Activated CD8-positive, alpha-beta T cell treated with anti-CD3 and anti-CD28 coated beads, Interleukin-2, amount 10 ng/mL, durations not matched to agents 7 days and 5 days (primary cell): ENCODE results near the gene KRTAP21-3. TPM values are rescaled to one million over a fixed set of nuclear protein-coding genes. Genes with fewer than 3 reads are reported as not detected.

ENCODE experiments used
- total RNA-seq, 2 experiments: library from RNA; stranded (reverse); gene quantifications; one replicate each; pipeline ENCODE4 v1.2.3, GENCODE V29; 2021

Gene KRTAP21-3
- total RNA-seq, 2 experiments from 2014 or later: not detected

Other genes starting within 250 kb of the KRTAP21-3 start
- not detected for gene KRTAP19-1, start 238.4 kb downstream of the KRTAP21-3 start, total RNA-seq
- not detected for gene KRTAP19-2, start 231.3 kb downstream of the KRTAP21-3 start, total RNA-seq
- not detected for gene KRTAP19-3, start 226.8 kb downstream of the KRTAP21-3 start, total RNA-seq
- gene KRTAP19-4, start 221.6 kb downstream of the KRTAP21-3 start, total RNA-seq: not detected
- gene KRTAP19-5, start 216.6 kb downstream of the KRTAP21-3 start, total RNA-seq: not detected
- not detected for gene KRTAP19-6, start 176.9 kb downstream of the KRTAP21-3 start, total RNA-seq
- not detected for gene KRTAP19-7, start 157.5 kb downstream of the KRTAP21-3 start, total RNA-seq
- gene KRTAP22-2, start 128.4 kb downstream of the KRTAP21-3 start, total RNA-seq: not detected
- gene KRTAP6-3, start 126.3 kb downstream of the KRTAP21-3 start, total RNA-seq: not detected
- not detected for gene KRTAP6-2, start 119.9 kb downstream of the KRTAP21-3 start, total RNA-seq
- not detected for gene KRTAP22-1, start 117.7 kb downstream of the KRTAP21-3 start, total RNA-seq
- not detected for gene KRTAP6-1, start 104.8 kb downstream of the KRTAP21-3 start, total RNA-seq
- not detected for gene KRTAP20-1, start 102.4 kb downstream of the KRTAP21-3 start, total RNA-seq
- not detected for gene KRTAP20-4, start 98.2 kb downstream of the KRTAP21-3 start, total RNA-seq
- gene KRTAP20-2, start 83.6 kb downstream of the KRTAP21-3 start, total RNA-seq: not detected
- gene KRTAP20-3, start 75.9 kb downstream of the KRTAP21-3 start, total RNA-seq: not detected
- gene KRTAP21-2, start 28.5 kb upstream of the KRTAP21-3 start, total RNA-seq: not detected
- not detected for gene KRTAP21-1, start 36.7 kb upstream of the KRTAP21-3 start, total RNA-seq
- not detected for gene KRTAP8-1, start 94.5 kb upstream of the KRTAP21-3 start, total RNA-seq
- gene KRTAP7-1, start 111.0 kb upstream of the KRTAP21-3 start, total RNA-seq: not detected
- gene KRTAP11-1, start 162.8 kb upstream of the KRTAP21-3 start, total RNA-seq: not detected